ENCODE data around the gene INSC.

The INSC gene

DNA sequence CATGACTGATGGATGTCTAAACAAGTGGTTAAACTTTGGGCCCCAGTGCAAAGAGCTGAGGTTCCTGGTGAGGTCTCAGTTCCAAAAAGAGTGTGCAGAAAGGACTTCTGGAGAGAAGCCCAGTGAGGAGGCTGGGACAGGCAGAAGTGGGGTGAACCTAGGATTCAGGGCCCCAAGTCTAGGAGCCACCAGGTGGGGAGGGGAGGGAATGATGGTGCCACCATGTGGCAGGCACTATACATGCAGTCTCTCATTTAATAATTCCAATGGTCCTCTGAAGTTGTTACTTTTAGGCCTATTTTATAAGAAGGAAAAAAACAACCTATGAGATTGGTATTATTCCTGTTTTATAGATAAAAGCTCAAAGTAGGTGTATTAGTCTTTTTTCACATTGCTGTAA lies 102.0 kb downstream of the INSC start:
- no peak for DNase-seq (ENCODE audit: low read depth)

- DNase-seq (ENCODE audit: low read depth) = no peak
These were observed 102.7 kb downstream of the INSC start for GRCh38 chr11:15217416-15217815.

DNA sequence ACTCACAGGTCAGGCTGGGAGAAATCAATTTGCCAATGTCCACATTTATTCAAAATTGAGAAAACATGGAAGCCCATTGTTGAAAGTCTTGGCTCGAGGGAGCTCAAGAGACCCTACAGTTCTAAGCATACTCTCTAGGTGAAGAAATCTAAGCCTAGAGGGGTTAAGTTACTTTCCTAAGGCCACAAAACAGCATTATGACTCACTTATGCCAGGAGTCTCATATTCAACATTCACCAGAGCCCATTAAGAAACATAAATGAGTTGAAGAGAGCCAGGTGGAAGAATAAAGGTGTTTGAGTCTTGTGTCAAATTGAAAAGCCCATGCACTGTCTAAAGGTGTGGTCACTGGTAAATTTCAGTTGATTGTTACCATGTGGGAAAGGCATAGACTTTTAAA lies 108.1 kb downstream of the INSC start:
- DNase-seq (ENCODE audit: low read depth) = no peak

GRCh38 chr11:15223318-15223717 lies 108.6 kb downstream of the INSC start:
- DNase-seq (ENCODE audit: low read depth) = no peak

GRCh38 chr11:15224466-15224865 lies 109.7 kb downstream of the INSC start:
- no peak for DNase-seq (ENCODE audit: low read depth)

DNA sequence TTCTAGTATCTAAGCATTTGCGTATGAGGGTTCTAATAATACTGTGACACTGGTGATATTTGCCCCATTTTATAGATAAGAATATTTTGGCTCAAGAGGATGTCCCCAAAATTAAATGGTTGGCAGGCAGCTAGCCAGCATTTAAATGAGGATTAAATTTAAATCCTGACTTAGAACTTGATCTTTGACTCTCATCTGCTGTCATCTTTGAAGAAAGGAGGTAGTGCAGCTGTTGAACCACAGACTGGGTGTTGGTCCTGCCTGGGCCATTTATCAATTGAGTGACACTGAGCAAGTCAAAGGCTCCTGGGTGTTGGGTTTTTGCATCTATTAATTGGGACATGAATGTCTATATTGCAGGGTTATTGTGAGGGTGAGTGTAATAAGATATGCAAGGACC lies 112.3 kb downstream of the INSC start:
- DNase-seq (ENCODE audit: low read depth) = no peak

GRCh38 chr11:15228331-15228849 lies 113.7 kb downstream of the INSC start:
- no peak for DNase-seq (ENCODE audit: low read depth)

GRCh38 chr11:15229069-15229468 lies 114.3 kb downstream of the INSC start:
- DNase-seq (ENCODE audit: low read depth) = no peak

GRCh38 chr11:15232496-15232895 lies 117.8 kb downstream of the INSC start:
- DNase-seq (ENCODE audit: low read depth) = no peak

- no peak for DNase-seq (ENCODE audit: low read depth)
These were observed 118.8 kb downstream of the INSC start for GRCh38 chr11:15233371-15234165.

DNA sequence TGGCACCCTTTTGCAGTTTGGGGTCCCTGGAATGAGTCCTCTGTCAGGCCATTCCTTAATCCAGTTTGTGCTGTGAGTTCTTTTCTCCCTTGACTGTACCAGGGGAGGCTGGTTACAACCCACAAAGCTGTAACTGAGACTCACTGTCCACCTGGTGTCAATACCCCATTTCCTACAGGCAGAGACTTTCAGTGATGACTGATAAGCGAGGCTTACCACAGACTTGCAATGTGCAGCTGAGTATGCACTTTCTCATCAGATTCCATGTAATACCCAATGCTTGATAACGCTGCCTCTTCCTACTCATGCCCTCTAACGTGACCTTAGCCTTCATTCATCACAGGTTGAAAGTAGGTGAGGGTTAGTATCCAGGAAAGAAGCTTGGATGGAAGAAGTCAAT lies 120.1 kb downstream of the INSC start:
- no peak for DNase-seq (ENCODE audit: low read depth)

DNA sequence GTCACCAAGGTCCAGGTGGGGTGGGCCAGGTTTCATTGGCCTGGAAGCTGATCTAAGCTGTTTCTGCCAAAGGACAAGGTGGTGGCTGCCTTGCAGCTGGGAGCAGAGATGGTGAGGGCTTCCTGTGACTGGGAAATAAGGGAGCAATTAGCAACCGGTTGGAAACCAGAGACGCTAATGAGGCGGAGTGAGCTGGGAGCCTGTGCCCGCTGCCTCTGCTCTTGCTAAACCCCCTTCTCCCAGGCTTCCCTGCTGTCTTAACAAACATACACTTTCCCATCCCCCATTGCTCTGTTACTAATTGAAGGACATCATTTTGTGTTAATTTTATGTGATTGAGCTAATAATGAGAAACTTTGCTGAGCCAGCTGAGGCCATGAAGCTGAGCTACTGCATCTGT lies 121.8 kb downstream of the INSC start:
- DNase-seq (ENCODE audit: low read depth) = no peak

DNA sequence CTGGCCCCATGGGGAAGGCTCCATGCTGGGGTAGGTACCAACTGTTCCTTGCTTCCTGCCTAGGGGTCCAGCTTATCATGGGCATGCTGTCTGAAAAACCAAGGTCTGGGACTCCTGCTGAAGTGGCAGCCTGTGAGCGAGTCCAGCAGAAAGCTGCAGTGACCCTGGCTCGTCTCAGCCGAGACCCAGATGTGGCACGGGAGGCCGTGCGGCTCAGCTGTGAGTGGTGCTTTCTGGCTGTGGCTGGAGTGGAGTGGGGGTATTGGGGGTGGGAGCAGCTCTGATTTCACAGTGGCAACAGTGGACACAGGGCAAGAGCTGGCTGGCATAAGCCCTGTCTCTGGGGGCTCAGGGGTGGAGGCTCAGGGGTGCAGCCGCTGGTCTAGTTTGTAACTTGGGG lies 124.1 kb downstream of the INSC start:
- no peak for DNase-seq (ENCODE audit: low read depth)

- DNase-seq (ENCODE audit: low read depth) = no peak
These were observed 134.0 kb downstream of the INSC start for GRCh38 chr11:15248749-15249148.

GRCh38 chr11:15258433-15259165 lies 143.9 kb downstream of the INSC start:
- DNase-seq (ENCODE audit: low read depth) = no peak

- no peak for DNase-seq (ENCODE audit: low read depth)
These were observed 152.3 kb downstream of the INSC start for GRCh38 chr11:15266999-15267398.

DNA sequence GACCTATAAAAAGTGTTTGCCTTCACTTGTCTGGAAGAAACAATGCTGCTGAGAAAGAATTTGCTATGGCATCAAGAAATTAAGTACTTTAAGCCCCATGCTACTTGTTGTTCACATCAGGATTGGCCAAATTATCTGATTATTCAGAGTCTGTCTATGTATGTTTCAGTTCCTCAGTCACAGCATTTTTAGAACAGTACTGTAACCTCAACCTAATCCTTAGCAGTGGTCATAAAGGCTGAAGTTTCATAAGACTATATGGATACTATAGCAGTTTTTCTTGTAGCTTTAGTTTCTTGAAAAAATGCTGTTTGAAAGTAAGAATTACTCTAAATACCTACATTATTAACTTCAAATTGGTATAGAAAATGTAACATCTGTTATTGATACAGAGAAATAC lies 153.9 kb downstream of the INSC start:
- no peak for DNase-seq (ENCODE audit: low read depth)

DNA sequence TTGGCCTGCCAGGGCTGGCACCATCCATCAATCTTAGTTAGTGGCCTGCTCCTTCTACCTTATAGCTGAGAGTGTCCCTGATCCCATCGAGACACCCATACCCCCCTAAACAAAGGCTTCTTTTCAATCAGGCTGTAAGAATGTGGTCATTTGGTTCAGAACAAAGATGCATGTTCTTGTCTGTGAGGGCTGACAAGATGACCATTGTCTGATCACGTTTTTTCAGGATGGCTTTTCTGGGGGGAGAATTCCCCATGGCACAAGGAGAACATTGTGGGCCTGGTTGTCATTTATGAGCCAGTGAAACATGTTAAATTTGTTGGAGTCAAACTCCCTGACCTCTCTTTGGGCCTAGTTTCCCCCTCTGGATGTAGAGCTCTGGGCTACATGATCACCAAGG lies 160.4 kb downstream of the INSC start:
- no peak for DNase-seq (ENCODE audit: low read depth)

DNA sequence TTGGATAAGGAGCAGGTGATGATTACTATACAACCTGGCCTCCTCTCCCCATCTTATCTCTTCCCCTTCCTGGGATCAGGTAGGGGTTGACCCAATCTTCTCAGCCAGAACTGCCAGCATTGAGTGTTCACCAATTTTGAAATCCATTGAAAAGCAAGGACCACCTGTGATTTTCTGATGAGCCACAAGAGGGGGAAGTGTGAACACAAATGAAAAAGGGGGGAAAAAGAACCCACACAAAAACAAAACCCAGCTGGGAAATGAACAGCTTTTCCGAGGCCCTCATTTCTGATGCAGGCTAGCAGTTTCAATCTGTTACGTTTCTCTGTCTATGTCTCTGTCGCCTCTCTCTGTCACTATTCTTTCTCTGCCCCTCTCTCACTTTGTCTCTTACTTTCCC lies 161.9 kb downstream of the INSC start:
- no peak for DNase-seq (ENCODE audit: low read depth)

DNA sequence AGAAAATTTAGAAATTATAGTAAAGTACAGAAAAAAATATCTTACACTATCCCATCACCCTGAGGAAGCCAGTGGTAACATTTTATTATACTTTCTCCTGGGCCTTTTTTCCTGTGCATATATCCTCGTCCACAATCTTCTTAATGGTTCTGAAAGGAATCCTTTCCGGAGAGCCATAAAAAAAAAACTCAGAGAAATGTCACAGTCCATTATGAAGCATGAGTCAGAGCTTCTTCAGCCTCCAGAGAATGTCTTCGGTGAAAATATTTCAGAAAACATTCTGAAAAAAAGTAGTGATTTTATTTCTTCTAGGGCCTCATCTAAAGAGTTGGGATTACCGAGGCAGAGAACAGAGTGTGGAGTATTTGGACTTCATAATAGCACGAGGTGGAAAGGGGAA lies 163.4 kb downstream of the INSC start:
- DNase-seq (ENCODE audit: low read depth) = no peak

GRCh38 chr11:15280393-15280792 lies 165.7 kb downstream of the INSC start:
- DNase-seq (ENCODE audit: low read depth) = no peak

DNA sequence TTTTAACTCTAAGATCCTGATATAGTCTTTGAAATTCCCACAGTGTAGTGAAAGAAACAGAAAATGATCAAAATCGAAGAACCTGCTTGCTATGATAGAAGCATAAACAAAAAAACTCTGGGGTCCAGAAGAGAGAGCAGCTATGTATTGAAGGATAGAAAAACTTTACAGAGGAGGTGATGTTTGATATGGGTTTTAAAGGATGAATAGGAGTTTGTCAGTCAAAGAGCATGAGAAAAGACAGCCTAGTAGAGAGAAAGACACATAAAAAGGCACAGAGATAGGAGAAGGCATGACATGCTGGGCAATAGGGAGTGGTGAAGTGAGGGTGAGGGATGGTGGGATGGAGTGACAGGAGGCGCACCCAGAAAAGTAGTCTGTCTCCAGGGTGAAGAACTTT lies 168.0 kb downstream of the INSC start:
- DNase-seq (ENCODE audit: low read depth) = no peak

DNA sequence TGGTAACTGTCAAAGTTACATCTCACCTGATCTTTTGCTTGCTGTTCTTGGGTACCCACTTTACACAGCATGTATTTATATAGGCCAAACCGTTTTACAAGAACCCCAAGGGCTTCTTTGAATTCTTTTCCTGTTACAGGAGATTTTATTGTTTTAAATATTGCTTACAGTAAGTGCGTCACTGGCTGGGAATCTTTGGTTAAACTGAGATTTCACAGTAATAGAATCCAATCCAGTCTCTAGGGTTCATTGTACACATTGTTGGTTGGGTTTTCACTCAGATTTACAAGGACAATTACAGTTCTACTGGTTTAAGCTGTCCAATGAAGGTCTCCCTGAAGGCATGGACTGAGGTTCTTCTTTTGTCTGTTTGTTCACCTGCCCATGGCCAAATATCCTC lies 171.7 kb downstream of the INSC start:
- no peak for DNase-seq (ENCODE audit: low read depth)

- DNase-seq (ENCODE audit: low read depth) = no peak
These were observed 174.1 kb downstream of the INSC start for GRCh38 chr11:15288863-15289262.

Measured in stimulated activated CD8-positive, alpha-beta memory T cell treated with anti-CD3 and anti-CD28 coated beads, Interleukin-15, amount 100 ng/mL, for 1 hour (primary cell).